GM12878 (cell line): Measurements from ENCODE around the gene XG. TPM values are rescaled to one million over a fixed set of nuclear protein-coding genes. Genes with fewer than 3 reads are reported as not detected.

Source experiments
- ATAC-seq: fragments of 200-7000 bp; cut with Tn5 transposase; 3 replicates; pipeline ENCODE4 v1.9.1; 2020; ENCODE audit warnings: mild to moderate bottlenecking, moderate library complexity
- BruUV-seq: library from RNA; stranded (reverse); fragments of 400-500 nt; replicated peaks from 2 replicates; lab custom pipeline; 2021; lab: Mats Ljungman, UMichigan
- CTCF ChIA-PET: fragments of 300-600 bp; sonication (Branson Sonifier 250); formaldehyde crosslinking; extraction: SDS; loops from one replicate; lab custom pipeline; 2021; ENCODE audit warnings: inconsistent platforms; lab: Yijun Ruan, JAX
- POLR2A ChIA-PET: fragments of 350-600 bp; formaldehyde crosslinking; extraction: SDS; loops from one replicate; lab custom pipeline; 2021; ENCODE audit warnings: inconsistent platforms; lab: Charles Lee
- RAD21 ChIA-PET: fragments of 300-600 bp; sonication (Branson Sonifier 250); formaldehyde crosslinking; loops from one replicate; lab custom pipeline; 2023; ENCODE audit warnings: antibody characterized with exemption; ENCODE audit not compliant: unreplicated experiment; lab: Charles Lee
- SMC1A ChIA-PET: fragments of 300-600 bp; sonication (Branson Sonifier 250); formaldehyde crosslinking; loops from one replicate; lab custom pipeline; 2023; ENCODE audit not compliant: unreplicated experiment, uncharacterized antibody; lab: Charles Lee
- DNase-seq: peaks from one replicate; pipeline ENCODE4 v3.0.0-alpha.2; 2011; ENCODE audit warnings: low read depth, low spot score
- FAIRE-seq: peaks from 3 replicates; lab custom pipeline; 2011; peaks lifted over from hg19 to GRCh38; lab: Jason Lieb, UNC
- H2AFZ ChIP-seq: 2 replicates; pipeline ENCODE4 v1.6.0; 2011; ENCODE audit warnings: low read depth, low read length, control low read depth; ENCODE audit not compliant: control insufficient read depth
- H3K27ac ChIP-seq: 2 replicates; pipeline ENCODE4 v1.5.1; 2011; ENCODE audit warnings: control low read depth; ENCODE audit not compliant: control insufficient read depth, insufficient read depth
- H3K27me3 ChIP-seq, 2 experiments: replicated peaks in 1 of 2; 2 replicates each; pipeline versions ENCODE4 v1.6.0 to v1.6.1; 2011; ENCODE audit warnings: low read length in 1 of 2; ENCODE audit not compliant: control insufficient read depth in 2 of 2, insufficient read depth in 2 of 2
- H3K36me3 ChIP-seq, 2 experiments: 2 replicates each; pipeline ENCODE4 v1.5.1; 2011; ENCODE audit warnings: low read length in 1 of 2; ENCODE audit not compliant: control insufficient read depth in 2 of 2, insufficient read depth in 2 of 2
- H3K4me1 ChIP-seq: 2 replicates; pipeline ENCODE4 v1.6.1; 2011; ENCODE audit warnings: mild to moderate bottlenecking, low read length, moderate library complexity, mixed read lengths; ENCODE audit not compliant: control insufficient read depth, insufficient read depth
- H3K4me2 ChIP-seq: 2 replicates; pipeline ENCODE4 v1.6.0; 2011; ENCODE audit warnings: control low read depth; ENCODE audit not compliant: control insufficient read depth, insufficient read depth
- H3K4me3 ChIP-seq: fragments of 200-600 bp; sonication (generic); 2 replicates; pipeline ENCODE4 v1.5.1; 2016
- H3K79me2 ChIP-seq: 2 replicates; pipeline ENCODE4 v1.6.0; 2011; ENCODE audit warnings: low read length; ENCODE audit not compliant: control insufficient read depth, insufficient read depth
- H3K9ac ChIP-seq: 2 replicates; pipeline ENCODE4 v1.8.0; 2011; ENCODE audit warnings: low read length, control low read depth, mixed read lengths; ENCODE audit not compliant: control insufficient read depth, insufficient read depth
- H3K9me3 ChIP-seq: replicated peaks from 3 replicates; pipeline ENCODE4 v1.5.1; 2011; ENCODE audit warnings: mild to moderate bottlenecking, low read length; ENCODE audit not compliant: control insufficient read depth, insufficient read depth
- H4K20me1 ChIP-seq: 2 replicates; pipeline ENCODE4 v1.6.0; 2011; ENCODE audit not compliant: control insufficient read depth, insufficient read depth
- GABPA ChIP-seq: IDR thresholded peaks from 2 replicates; pipeline ENCODE4 v1.6.1; 2014; ENCODE audit warnings: antibody characterized with exemption, low read depth, mild to moderate bottlenecking, inconsistent platforms
- GATAD2B ChIP-seq: fragments of 450-650 bp; conservative IDR thresholded peaks from 2 replicates; pipeline ENCODE4 v1.6.1; 2017; ENCODE audit warnings: low read depth, mild to moderate bottlenecking, moderate library complexity
- HDGF ChIP-seq: fragments of 450-650 bp; IDR thresholded peaks from 2 replicates; pipeline ENCODE4 v1.6.1; 2016; ENCODE audit warnings: antibody characterized with exemption
- PAX8 ChIP-seq: fragments of 450-650 bp; IDR thresholded peaks from 2 replicates; pipeline ENCODE4 v1.6.1; 2017; ENCODE audit warnings: mild to moderate bottlenecking, moderate library complexity
- PKNOX1 ChIP-seq: fragments of 450-650 bp; IDR thresholded peaks from 2 replicates; pipeline ENCODE4 v1.6.1; 2016; ENCODE audit warnings: mild to moderate bottlenecking
- SPI1 ChIP-seq: IDR thresholded peaks from 2 replicates; pipeline ENCODE4 v1.6.1; 2011; ENCODE audit warnings: low read depth, mild to moderate bottlenecking, low read length, moderate library complexity, borderline replicate concordance; ENCODE audit not compliant: insufficient read depth
- TCF12 ChIP-seq: IDR thresholded peaks from 2 replicates; pipeline ENCODE4 v1.6.1; 2011; ENCODE audit warnings: low read depth, mild to moderate bottlenecking, low read length
- WGBS: methylation state at CpG from one replicate; pipeline ENCODE4 v1.1.6; 2016; ENCODE audit warnings: low lambda C conversion rate; ENCODE audit not compliant: insufficient replicate concordance, insufficient coverage; ENCODE audit errors: missing lambda C conversion rate; 5-methylcytosine and 5-hydroxymethylcytosine counted together
- in situ Hi-C: fragments of 300-500 bp; cut with MboI; formaldehyde crosslinking; loops from 9 replicates; pipeline ENCODE4 v1.14.3; 2018; ENCODE audit warnings: mixed read lengths
- intact Hi-C: fragments of 100-400 bp; cut with micrococcal nuclease; formaldehyde crosslinking; loops from one replicate; pipeline ENCODE4 v1.14.2; 2022; ENCODE audit not compliant: unreplicated experiment
- polyA plus RNA-seq, 11 experiments: library from polyadenylated mRNA; depleted of rRNA in 4 of 11; unstranded in 6 of 11; stranded (reverse) in 5 of 11; fragments of >200 nt; fragmentation: Nextera tagmentation in 4 of 11; fragmentation: Illumina TruSeq in 1 of 11; extraction: Ambion mirVana in 4 of 11; extraction: Trizol in 1 of 11; gene quantifications; 1 replicate in 1 of 11; 2 replicates in 10 of 11; pipeline versions ENCODE4 v1.2.1 to v1.2.3, GENCODE V29; 2011 to 2016; ENCODE audit warnings: inconsistent platforms in 2 of 11, missing spikeins in 2 of 11, low read depth in 1 of 11
- total RNA-seq, 4 experiments: library from RNA; depleted of rRNA in 3 of 4; stranded (reverse); fragments of >200 nt in 3 of 4; fragmentation: Illumina TruSeq in 1 of 4; extraction: Trizol in 1 of 4; gene quantifications; 2 replicates each; pipeline versions ENCODE4 v1.2.1 to v1.2.3, GENCODE V29; 2013 to 2021

Gene XG
- total and polyA plus RNA-seq, 10 of the 15 experiments (the other 5 are each of a cell fraction or from before 2014, with no cell fraction given), result not detected

DNA sequence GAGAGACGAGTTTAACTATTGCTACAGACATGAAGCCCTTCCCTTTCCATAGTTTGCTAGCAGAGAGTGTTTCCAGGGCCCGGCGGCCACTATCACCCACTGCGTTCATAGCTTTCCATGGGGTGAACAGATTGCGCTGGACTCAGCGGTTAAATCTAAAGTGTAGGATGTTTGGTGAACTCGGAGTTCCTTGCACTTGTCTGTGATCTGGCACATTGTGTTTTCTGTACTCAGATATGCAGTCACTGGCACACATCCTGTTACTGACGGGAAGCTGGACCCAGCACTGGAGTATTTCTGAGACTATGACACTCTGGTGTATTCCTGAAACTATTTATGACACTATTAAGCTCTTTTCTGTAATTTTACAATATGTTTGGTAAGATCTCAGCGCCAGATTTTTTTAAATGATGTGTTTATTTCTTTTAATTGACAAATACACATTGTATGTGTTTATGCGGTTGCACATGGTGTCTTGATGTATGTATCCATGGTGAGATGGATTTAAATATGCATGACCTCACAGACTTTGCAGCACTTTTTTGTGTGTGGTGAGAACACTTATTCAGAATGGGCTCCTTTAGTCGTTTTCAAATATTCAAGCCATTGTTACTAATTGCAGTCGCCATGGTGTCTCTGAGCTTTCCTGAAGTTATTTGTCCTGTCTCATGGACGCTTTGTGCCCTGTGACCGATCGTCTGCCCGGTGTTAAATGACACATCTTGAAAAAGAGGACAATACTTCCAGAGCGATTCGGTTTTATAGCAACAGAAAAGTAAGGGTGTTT lies 46.6 kb upstream of the XG start:
- no peak overlapping the region for H3K27ac ChIP-seq
- no peak for DNase-seq
- no peaks in the 10 kb centered on the region for H4K20me1 ChIP-seq
- RAD21 ChIA-PET, result no interaction called here
- no peak overlapping the region for H3K4me2 ChIP-seq
- H3K36me3 ChIP-seq, result peaks cover 0 to 2% of the 10 kb centered on the region in 2 experiments; a peak in 2 of 4 replicates
- H3K9ac ChIP-seq, result no peak overlapping the region
- POLR2A ChIA-PET, result no interaction called here
- H3K27me3 ChIP-seq, result no peaks in the 10 kb centered on the region
- in situ Hi-C loops, result no loop called here
- no peaks in the 10 kb centered on the region; the same call in 2 of the 3 replicates for H3K9me3 ChIP-seq
- H3K4me1 ChIP-seq, result peaks cover 47% of the 10 kb centered on the region
- TF ChIP-seq SPI1 (no peak), GATAD2B (no peak), PKNOX1 (no peak), HDGF (no peak), PAX8 (no peak), GABPA (no peak), TCF12 (no peak)
- TF ChIP-seq, all 136 proteins: peak for 0
- CTCF ChIA-PET, result no interaction called here
- Histone ChIP-seq H2AFZ (no peak overlapping the region), H3K4me3 (no peak overlapping the region), H3K79me2 (peaks cover 23% of the 10 kb centered on the region)
- intact Hi-C loops, result no loop called here
- WGBS, result 87% methylated on average over 18 of the region's 18 CpGs
- no peak for ATAC-seq
- SMC1A ChIA-PET, result no interaction called here
- peak; percentile 54 for FAIRE-seq
- no TSS peak for BruUV-seq
